DMS 273 treated with DMSO at 0.1 percent for 48 hours (cell line): ENCODE measurements around the gene PLEKHA6.
"Not testable (repeated sequence)": the region's sequence is repeated elsewhere in the genome, so short reads cannot be mapped to it uniquely, and the experiment has no call there.

Source experiments
- DNase-seq: peaks from one replicate; lab custom pipeline; 2025; lab: John Stamatoyannopoulos, UW

The PLEKHA6 gene

GRCh38 chr1:204241050-204241449 is 118.7 kb downstream of the PLEKHA6 start:
- no peak for DNase-seq

- no peak for DNase-seq
Observed at GRCh38 chr1:204240233-204240632, 119.5 kb downstream of the PLEKHA6 start.

- DNase-seq = not testable (repeated sequence)
Observed at GRCh38 chr1:204239401-204239800, 120.3 kb downstream of the PLEKHA6 start.

- not testable (repeated sequence) for DNase-seq
Observed at GRCh38 chr1:204238520-204238919, 121.2 kb downstream of the PLEKHA6 start.

GRCh38 chr1:204237515-204237914 is 122.2 kb downstream of the PLEKHA6 start:
- not testable (repeated sequence) for DNase-seq

GRCh38 chr1:204232526-204232925 is 127.2 kb downstream of the PLEKHA6 start:
- DNase-seq = no peak

GRCh38 chr1:204230211-204230610 is 129.5 kb downstream of the PLEKHA6 start:
- no peak for DNase-seq

- no peak for DNase-seq
Observed at GRCh38 chr1:204228896-204229295, 130.8 kb downstream of the PLEKHA6 start.

GRCh38 chr1:204227996-204228785 is 131.5 kb downstream of the PLEKHA6 start:
- DNase-seq = no peak

GRCh38 chr1:204227351-204227750 is 132.4 kb downstream of the PLEKHA6 start:
- DNase-seq = no peak

- no peak for DNase-seq
Observed at GRCh38 chr1:204225841-204226735, 133.6 kb downstream of the PLEKHA6 start.

GRCh38 chr1:204224655-204225054 is 135.1 kb downstream of the PLEKHA6 start:
- DNase-seq = no peak

GRCh38 chr1:204223129-204223860 is 136.4 kb downstream of the PLEKHA6 start:
- no peak for DNase-seq

GRCh38 chr1:204222764-204223055 is 137.0 kb downstream of the PLEKHA6 start:
- no peak for DNase-seq

- no peak for DNase-seq
Observed at GRCh38 chr1:204222006-204222763, 137.5 kb downstream of the PLEKHA6 start.

GRCh38 chr1:204221271-204221670 is 138.5 kb downstream of the PLEKHA6 start:
- DNase-seq = no peak

- no peak for DNase-seq
Observed at GRCh38 chr1:204219971-204220616, 139.6 kb downstream of the PLEKHA6 start.

GRCh38 chr1:204218552-204218951 is 141.2 kb downstream of the PLEKHA6 start:
- no peak for DNase-seq

- no peak for DNase-seq
Observed at GRCh38 chr1:204217648-204218000, 142.1 kb downstream of the PLEKHA6 start.

GRCh38 chr1:204216880-204217647 is 142.7 kb downstream of the PLEKHA6 start:
- no peak for DNase-seq

GRCh38 chr1:204216236-204216635 is 143.5 kb downstream of the PLEKHA6 start:
- no peak for DNase-seq
